Prostate gland (tissue), 2 donors: ENCODE data around the gene PRR14L. TPM values are rescaled to one million over a fixed set of nuclear protein-coding genes. Genes with fewer than 3 reads are reported as not detected.
"Not testable (repeated sequence)": the region's sequence is repeated elsewhere in the genome, so short reads cannot be mapped to it uniquely, and the experiment has no call there.

ENCODE experiments used
- DNase-seq: peaks from one replicate; pipeline ENCODE4 v3.0.0-alpha.2; 2019; ENCODE audit warnings: low spot score
- H3K27ac ChIP-seq, 2 donors: fragments of 200-600 bp; sonication (generic); 2 replicates each; pipeline ENCODE4 v1.5.1; 2017 to 2019
- H3K27me3 ChIP-seq: fragments of 200-600 bp; sonication (generic); replicated peaks from 2 replicates; pipeline ENCODE4 v1.5.1; 2019; ENCODE audit not compliant: insufficient read depth
- H3K36me3 ChIP-seq, 2 donors: fragments of 200-600 bp; sonication (generic); 1 replicate in 1 of 2; 2 replicates in 1 of 2; pipeline versions ENCODE4 v1.5.1 to v1.8.1; 2017 to 2019
- H3K4me1 ChIP-seq: fragments of 200-600 bp; sonication (generic); replicated peaks from 2 replicates; pipeline ENCODE4 v1.5.1; 2019
- H3K4me3 ChIP-seq, 2 donors: fragments of 200-600 bp; sonication (generic); 2 replicates each; pipeline ENCODE4 v1.5.1; 2017 to 2019
- H3K9me3 ChIP-seq: fragments of 200-600 bp; sonication (generic); 2 replicates; pipeline ENCODE4 v1.5.1; 2017
- POLR2A ChIP-seq: fragments of 450-650 bp; IDR thresholded peaks from one replicate; pipeline ENCODE4 v1.6.1; 2016; ENCODE audit warnings: antibody characterized with exemption, mild to moderate bottlenecking
- POLR2AphosphoS5 ChIP-seq: sonication (generic); formaldehyde crosslinking; IDR thresholded peaks from one replicate; pipeline ENCODE4 v1.6.1; 2017; ENCODE audit warnings: antibody characterized with exemption
- WGBS: methylation state at CpG from one replicate; pipeline ENCODE4 v1.1.5; 2018; 5-methylcytosine and 5-hydroxymethylcytosine counted together
- intact Hi-C: fragments of 100-400 bp; cut with DNase I; formaldehyde crosslinking; loops from one replicate; pipeline ENCODE4 v1.14.2; 2022
- total RNA-seq, 2 donors: library from RNA; depleted of rRNA; stranded (reverse); fragments of >200 nt; gene quantifications; one replicate each; pipeline ENCODE4 v1.1.0, GENCODE V29; 2016
- TF ChIP-seq, protein P1 (sequence below), 4 experiments: fragments of 200-600 bp in 2 of 4; fragments of 450-650 bp in 2 of 4; sonication (generic) in 2 of 4; IDR thresholded peaks; 1 replicate in 3 of 4; 2 replicates in 1 of 4; pipeline ENCODE4 v1.5.1; 2016 to 2019; ENCODE audit warnings: antibody characterized with exemption in 4 of 4, mild to moderate bottlenecking in 2 of 4, moderate library complexity in 2 of 4

PRR14L gene
- total RNA-seq, 2 donors from 2014 or later = 17.7 to 42.4 TPM

DNA sequence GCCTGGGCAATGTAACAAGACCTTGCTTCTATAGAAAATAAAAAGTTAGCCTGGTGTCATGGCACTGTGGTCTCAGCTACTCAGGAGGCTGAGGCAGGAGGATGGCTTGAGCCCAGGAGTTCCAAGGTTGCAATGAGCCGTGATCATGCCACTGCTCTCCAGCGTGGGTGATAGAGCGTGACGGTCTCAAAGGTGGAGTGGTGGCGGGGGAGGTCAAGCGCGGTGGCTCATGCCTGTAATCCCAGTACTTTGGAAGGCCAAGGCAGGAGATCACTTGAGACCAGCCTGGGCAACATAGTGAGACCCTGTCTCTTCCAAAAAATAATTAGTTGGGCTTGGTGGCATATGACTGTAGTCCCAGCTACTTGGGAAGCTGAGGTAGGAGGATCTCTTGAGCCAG lies 71.2 kb downstream of the PRR14L start:
- intact Hi-C loops = no loop called here
- Histone ChIP-seq H3K4me3 (no peak overlapping the region), H3K36me3 (no peaks in the 10 kb centered on the region), H3K27ac (no peak overlapping the region), H3K27me3 (no peaks in the 10 kb centered on the region), H3K9me3 (no peaks in the 10 kb centered on the region), H3K4me1 (no peaks in the 10 kb centered on the region)
- no peak for TF ChIP-seq POLR2A
- 94% methylated on average over 7 of the region's 7 CpGs for WGBS
- DNase-seq = no peak

DNA sequence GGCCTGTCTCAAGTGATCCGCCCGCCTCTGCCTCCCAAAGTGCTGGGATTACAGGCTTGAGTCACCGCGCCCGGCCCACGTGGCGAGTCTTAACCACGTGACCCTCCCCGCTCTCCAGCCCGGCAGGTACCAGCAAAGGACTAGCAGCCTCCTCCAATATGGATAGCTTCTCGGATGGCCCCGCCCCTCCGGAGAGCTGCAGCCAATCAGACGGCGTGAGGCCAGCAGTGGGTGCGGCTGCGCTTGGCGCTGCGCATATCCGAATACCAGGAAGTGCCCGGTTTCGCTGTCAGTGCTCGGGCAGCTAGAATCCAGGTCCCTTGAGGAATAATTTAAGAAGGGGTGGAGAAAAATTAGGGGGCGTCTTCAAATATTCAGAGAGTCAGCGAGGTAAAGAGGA lies 73.2 kb downstream of the PRR14L start:
- peak overlapping the region; percentile 15 to 61 for H3K27ac ChIP-seq
- WGBS = 7% methylated on average over 25 of the region's 25 CpGs
- no peaks in the 10 kb centered on the region for H3K27me3 ChIP-seq
- H3K36me3 ChIP-seq = no peaks in the 10 kb centered on the region
- H3K4me1 ChIP-seq = no peaks in the 10 kb centered on the region
- H3K9me3 ChIP-seq = no peaks in the 10 kb centered on the region
- H3K4me3 ChIP-seq = peak overlapping the region; percentile 27
- TF ChIP-seq POLR2AphosphoS5 (peak; percentile 93), POLR2A (peak; percentile 44)
- TF ChIP-seq, protein P1, sequence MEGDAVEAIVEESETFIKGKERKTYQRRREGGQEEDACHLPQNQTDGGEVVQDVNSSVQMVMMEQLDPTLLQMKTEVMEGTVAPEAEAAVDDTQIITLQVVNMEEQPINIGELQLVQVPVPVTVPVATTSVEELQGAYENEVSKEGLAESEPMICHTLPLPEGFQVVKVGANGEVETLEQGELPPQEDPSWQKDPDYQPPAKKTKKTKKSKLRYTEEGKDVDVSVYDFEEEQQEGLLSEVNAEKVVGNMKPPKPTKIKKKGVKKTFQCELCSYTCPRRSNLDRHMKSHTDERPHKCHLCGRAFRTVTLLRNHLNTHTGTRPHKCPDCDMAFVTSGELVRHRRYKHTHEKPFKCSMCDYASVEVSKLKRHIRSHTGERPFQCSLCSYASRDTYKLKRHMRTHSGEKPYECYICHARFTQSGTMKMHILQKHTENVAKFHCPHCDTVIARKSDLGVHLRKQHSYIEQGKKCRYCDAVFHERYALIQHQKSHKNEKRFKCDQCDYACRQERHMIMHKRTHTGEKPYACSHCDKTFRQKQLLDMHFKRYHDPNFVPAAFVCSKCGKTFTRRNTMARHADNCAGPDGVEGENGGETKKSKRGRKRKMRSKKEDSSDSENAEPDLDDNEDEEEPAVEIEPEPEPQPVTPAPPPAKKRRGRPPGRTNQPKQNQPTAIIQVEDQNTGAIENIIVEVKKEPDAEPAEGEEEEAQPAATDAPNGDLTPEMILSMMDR (IDR thresholded peaks at IDR 0.05) = no peak
- intact Hi-C loops = no loop called here
- peak; percentile 94 for DNase-seq

DNA sequence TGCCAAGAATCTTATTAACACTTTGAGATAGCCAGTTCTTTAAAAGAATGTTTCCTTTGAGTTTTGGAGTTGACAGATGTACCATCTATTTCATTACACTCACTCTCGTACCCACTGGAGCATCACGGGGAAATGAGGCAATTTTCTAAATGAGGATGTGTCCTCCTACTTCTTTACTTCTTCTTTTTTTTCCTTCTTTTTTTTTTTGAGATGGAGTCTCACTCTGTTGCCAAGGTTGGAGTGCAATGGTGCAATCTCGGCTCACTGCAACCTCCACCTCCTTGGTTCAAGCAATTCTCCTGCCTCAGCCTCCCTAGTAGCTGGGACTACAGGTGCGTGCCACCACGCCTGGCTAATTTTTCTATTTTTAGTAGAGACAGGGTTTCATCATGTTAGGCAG lies 75.7 kb downstream of the PRR14L start:
- 78% methylated on average over 5 of the region's 5 CpGs for WGBS
- H3K27me3 ChIP-seq, H3K4me1 ChIP-seq, DNase-seq, intact Hi-C loops, H3K9me3 ChIP-seq, H3K27ac ChIP-seq, H3K36me3 ChIP-seq, H3K4me3 ChIP-seq: not testable (repeated sequence)

DNA sequence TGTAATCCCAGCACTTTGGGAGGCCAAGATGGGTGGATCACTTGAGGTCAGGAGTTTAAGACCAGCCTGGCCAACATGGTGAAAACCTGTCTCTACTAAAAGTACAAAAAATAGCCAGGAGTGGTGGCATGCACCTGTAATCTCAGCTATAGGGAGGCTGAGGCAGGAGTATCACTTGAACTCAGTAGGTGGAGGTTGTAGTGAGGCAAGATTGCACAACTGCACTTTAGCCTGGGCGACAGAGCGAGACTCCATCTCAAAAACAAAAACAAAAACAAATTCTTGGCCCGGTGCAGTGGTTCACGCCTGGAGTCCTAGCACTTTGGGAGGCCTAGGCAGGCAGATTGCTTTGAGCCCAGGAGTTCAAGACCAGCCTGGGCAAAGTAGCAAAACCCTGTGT lies 81.1 kb downstream of the PRR14L start:
- intact Hi-C loops = loop anchor here (10.0 kb wide), 1 partner anchor 276 kb away; the partner anchor contains the start of gene YWHAH
- H3K4me3 ChIP-seq, H3K27ac ChIP-seq, H3K9me3 ChIP-seq, H3K27me3 ChIP-seq, DNase-seq, H3K4me1 ChIP-seq, H3K36me3 ChIP-seq: not testable (repeated sequence)
- 94% methylated on average over 4 of the region's 4 CpGs for WGBS

DNA sequence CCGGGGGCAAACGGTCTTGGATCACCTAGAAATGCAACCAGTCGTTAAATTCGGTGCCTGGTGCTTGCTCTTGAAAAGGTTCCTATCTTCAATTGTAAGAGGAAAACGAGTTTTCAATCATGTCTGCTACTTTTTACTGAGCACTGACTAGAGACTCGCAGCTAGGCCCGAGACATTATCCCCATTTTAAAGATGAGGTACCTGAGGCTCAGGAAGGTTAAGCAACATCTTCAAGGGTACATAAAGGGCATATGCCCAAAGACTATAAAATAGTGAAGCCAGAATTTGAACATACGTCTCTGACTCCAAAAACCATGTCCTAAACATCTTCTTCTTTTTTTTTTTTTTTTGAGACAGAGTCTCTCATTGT lies 87.3 kb downstream of the PRR14L start:
- no peak for DNase-seq
- 69% methylated on average over 8 of the region's 8 CpGs for WGBS
- Histone ChIP-seq H3K27me3 (no peaks in the 10 kb centered on the region), H3K36me3 (no peaks in the 10 kb centered on the region), H3K9me3 (no peaks in the 10 kb centered on the region), H3K4me1 (no peaks in the 10 kb centered on the region), H3K27ac (peak overlapping the region; percentile 70 to 75), H3K4me3 (peak overlapping the region; percentile 69 to 87)
- TF ChIP-seq POLR2AphosphoS5 (no peak), POLR2A (no peak)
- TF ChIP-seq, protein P1 (IDR thresholded peaks at IDR 0.05) = no peak
- intact Hi-C loops = loop anchor here (5.0 to 10.0 kb wide), 2 partner anchors 90 to 282 kb away; partner anchors contain the start of genes DEPDC5, PRR14L and YWHAH

DNA sequence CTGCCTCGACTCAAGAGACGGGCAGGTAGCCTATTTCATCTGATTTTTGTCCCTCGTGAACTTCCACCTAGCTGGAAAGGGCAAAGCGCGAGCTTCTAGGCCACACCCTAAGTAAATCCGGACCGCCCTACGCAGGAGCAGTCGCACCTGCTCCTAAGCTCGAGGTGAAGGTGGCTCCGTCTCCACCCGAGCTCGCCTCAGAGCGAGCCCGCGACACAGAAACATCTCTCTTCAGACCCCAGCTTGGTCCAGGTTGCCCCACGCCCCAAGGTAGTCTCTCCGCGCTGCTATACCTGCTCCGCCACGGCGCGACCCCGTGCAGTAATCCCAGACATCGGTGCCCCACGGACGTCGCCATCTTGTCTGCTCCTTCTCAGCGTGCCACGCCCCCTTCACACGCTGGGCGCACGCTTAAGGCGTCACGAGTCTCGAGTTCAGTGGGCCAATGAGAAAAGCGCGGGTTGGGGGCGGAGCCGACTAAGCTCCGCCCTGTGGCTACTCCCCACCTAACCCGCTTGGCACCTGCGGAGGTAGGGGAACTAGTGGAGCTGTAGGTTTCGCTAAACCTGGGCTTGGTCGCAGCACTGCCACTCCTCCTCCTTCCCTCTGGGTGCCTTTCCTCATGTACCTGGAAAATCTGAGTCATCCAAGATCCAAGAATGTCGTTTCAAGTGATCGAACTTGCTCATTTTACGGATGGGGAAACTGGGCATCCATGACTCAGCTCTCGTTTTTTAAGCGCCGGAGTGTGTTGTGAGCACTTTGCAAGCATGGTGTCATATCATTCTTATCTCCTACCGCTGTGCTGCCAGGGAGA lies 87.9 kb downstream of the PRR14L start, which contains the start of gene PISD:
PISD (minus strand) TSS at position 365 of the 817 bp plus-strand sequence; CDS start at position 358, 7 bp downstream.
- WGBS = 4% methylated on average over 52 of the region's 52 CpGs
- intact Hi-C loops = loop anchor here (5.0 to 10.0 kb wide), 2 partner anchors 90 to 283 kb away; partner anchors contain the start of genes DEPDC5, PRR14L and YWHAH
- Histone ChIP-seq H3K36me3 (no peaks in the 10 kb centered on the region), H3K4me3 (peak within 1 kb of the TSS; percentile 69 to 87), H3K27me3 (no peaks in the 10 kb centered on the region), H3K27ac (peak within 1 kb of the TSS; percentile 70 to 75), H3K4me1 (no peaks in the 10 kb centered on the region), H3K9me3 (no peaks in the 10 kb centered on the region)
- TF ChIP-seq POLR2AphosphoS5 (peak; percentile 99), POLR2A (peak; percentile 86)
- TF ChIP-seq, protein P1 (IDR thresholded peaks at IDR 0.05) = no peak
- DNase-seq = peak; percentile 96

DNA sequence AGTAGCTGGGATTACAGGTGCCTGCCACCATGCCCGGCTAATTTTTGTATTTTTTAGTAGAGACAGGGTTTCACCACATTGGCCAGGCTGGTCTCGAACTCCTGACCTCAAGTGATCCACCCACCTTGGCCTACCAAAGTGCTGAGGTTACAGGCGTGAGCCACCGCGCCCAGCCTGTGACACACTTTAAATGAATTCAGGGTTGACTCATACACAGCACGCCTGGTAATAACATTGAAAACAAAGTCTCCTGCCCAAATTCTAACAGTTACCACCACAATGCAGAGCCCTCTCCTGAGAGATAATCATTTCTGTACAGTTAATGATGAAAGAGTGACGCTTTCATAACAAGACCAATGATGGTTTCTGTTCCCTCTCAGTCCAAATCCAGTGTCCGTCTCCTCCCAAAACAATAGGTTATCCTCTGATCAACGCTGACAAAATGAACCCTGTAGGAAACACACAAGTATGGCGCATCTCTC lies 89.0 kb downstream of the PRR14L start:
- intact Hi-C loops = loop anchor here (5.0 to 10.0 kb wide), 2 partner anchors 91 to 284 kb away; partner anchors contain the start of genes DEPDC5, PRR14L and YWHAH
- 57% methylated on average over 10 of the region's 10 CpGs for WGBS
- H3K4me3 ChIP-seq = peak overlapping the region; percentile 69 to 87
- H3K9me3 ChIP-seq, DNase-seq, H3K27ac ChIP-seq, H3K4me1 ChIP-seq, H3K27me3 ChIP-seq, H3K36me3 ChIP-seq: not testable (repeated sequence)
